HL-60 (cell line): ENCODE results near the gene HS3ST5.

Experiments used
- DNase-seq, 2 experiments: peaks; one replicate each; pipeline ENCODE4 v3.0.0-alpha.2; 2010 to 2020; ENCODE audit warnings: low read depth in 1 of 2, low spot score in 1 of 2
- H3K27ac ChIP-seq: fragments of 250-450 bp; sonication (Bioruptor Pico); replicated peaks from 2 replicates; pipeline ENCODE4 v1.5.1; 2020; ENCODE audit warnings: mild to moderate bottlenecking, moderate library complexity
- H3K27me3 ChIP-seq: fragments of 250-450 bp; sonication (Bioruptor Pico); 2 replicates; pipeline ENCODE4 v1.5.1; 2021; ENCODE audit warnings: mild to moderate bottlenecking, moderate library complexity; ENCODE audit not compliant: insufficient read depth, poor library complexity, severe bottlenecking
- H3K4me3 ChIP-seq: replicated peaks from 2 replicates; pipeline ENCODE4 v1.5.1; 2011; ENCODE audit warnings: mild to moderate bottlenecking, control low read depth, low read length; ENCODE audit not compliant: insufficient read depth
- GABPA ChIP-seq: IDR thresholded peaks from 2 replicates; pipeline ENCODE4 v1.6.1; 2012; ENCODE audit warnings: low read depth
- POLR2AphosphoS5 ChIP-seq: IDR thresholded peaks from 2 replicates; pipeline ENCODE4 v1.6.1; 2012; ENCODE audit warnings: low read depth
- SPI1 ChIP-seq: IDR thresholded peaks from 2 replicates; pipeline ENCODE4 v1.6.1; 2012; ENCODE audit warnings: low read depth, mild to moderate bottlenecking, borderline replicate concordance
- TF ChIP-seq, protein P1 (sequence below): IDR thresholded peaks from one replicate; pipeline ENCODE4 v1.5.1; 2011; ENCODE audit warnings: low read length, control low read depth, inconsistent platforms; ENCODE audit not compliant: insufficient read depth
- TF ChIP-seq, protein P2 (sequence below): IDR thresholded peaks from 2 replicates; pipeline ENCODE4 v1.6.1; 2012; ENCODE audit warnings: low read depth; ENCODE audit not compliant: insufficient replicate concordance

HS3ST5 gene

DNA sequence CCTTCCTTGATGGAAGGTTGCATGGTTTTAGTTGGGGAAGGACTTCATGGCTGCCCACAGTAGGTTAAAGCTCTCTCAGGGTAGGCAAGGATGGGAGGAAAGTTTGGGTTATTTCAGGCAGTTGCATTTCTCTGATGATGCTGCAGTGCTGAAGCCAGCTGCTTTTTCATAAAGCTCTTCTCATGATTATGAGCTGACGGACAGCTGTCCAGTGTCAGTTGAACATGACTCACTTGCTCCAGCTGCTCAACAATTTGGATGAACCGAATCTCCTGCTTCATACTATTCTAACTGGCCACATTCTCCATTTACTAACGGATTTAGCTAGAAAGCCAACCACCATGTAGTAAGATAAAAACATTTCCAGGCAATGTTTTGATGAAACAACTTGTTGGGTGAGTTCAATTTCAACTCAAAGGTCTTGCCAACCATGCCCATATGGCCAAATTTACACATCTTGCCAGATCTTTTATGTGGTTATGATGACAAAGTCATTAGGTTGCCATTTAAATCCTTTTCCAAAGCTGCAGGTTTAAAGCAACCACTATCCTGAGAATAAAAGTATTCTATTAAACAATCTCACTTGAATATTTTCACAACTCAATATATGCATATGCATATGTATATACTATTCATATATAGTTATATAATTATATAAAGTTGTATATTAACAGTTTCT lies 125.9 kb downstream of the HS3ST5 start:
- DNase-seq, result no peak
- Histone ChIP-seq H3K4me3 (no peak overlapping the region), H3K27me3 (peaks cover 2% of the 10 kb centered on the region), H3K27ac (no peak overlapping the region)
- TF ChIP-seq POLR2AphosphoS5 (no peak), GABPA (no peak), SPI1 (no peak)
- TF ChIP-seq, protein P1, sequence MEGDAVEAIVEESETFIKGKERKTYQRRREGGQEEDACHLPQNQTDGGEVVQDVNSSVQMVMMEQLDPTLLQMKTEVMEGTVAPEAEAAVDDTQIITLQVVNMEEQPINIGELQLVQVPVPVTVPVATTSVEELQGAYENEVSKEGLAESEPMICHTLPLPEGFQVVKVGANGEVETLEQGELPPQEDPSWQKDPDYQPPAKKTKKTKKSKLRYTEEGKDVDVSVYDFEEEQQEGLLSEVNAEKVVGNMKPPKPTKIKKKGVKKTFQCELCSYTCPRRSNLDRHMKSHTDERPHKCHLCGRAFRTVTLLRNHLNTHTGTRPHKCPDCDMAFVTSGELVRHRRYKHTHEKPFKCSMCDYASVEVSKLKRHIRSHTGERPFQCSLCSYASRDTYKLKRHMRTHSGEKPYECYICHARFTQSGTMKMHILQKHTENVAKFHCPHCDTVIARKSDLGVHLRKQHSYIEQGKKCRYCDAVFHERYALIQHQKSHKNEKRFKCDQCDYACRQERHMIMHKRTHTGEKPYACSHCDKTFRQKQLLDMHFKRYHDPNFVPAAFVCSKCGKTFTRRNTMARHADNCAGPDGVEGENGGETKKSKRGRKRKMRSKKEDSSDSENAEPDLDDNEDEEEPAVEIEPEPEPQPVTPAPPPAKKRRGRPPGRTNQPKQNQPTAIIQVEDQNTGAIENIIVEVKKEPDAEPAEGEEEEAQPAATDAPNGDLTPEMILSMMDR, result no peak
- TF ChIP-seq, protein P2, sequence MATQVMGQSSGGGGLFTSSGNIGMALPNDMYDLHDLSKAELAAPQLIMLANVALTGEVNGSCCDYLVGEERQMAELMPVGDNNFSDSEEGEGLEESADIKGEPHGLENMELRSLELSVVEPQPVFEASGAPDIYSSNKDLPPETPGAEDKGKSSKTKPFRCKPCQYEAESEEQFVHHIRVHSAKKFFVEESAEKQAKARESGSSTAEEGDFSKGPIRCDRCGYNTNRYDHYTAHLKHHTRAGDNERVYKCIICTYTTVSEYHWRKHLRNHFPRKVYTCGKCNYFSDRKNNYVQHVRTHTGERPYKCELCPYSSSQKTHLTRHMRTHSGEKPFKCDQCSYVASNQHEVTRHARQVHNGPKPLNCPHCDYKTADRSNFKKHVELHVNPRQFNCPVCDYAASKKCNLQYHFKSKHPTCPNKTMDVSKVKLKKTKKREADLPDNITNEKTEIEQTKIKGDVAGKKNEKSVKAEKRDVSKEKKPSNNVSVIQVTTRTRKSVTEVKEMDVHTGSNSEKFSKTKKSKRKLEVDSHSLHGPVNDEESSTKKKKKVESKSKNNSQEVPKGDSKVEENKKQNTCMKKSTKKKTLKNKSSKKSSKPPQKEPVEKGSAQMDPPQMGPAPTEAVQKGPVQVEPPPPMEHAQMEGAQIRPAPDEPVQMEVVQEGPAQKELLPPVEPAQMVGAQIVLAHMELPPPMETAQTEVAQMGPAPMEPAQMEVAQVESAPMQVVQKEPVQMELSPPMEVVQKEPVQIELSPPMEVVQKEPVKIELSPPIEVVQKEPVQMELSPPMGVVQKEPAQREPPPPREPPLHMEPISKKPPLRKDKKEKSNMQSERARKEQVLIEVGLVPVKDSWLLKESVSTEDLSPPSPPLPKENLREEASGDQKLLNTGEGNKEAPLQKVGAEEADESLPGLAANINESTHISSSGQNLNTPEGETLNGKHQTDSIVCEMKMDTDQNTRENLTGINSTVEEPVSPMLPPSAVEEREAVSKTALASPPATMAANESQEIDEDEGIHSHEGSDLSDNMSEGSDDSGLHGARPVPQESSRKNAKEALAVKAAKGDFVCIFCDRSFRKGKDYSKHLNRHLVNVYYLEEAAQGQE, result no peak

DNA sequence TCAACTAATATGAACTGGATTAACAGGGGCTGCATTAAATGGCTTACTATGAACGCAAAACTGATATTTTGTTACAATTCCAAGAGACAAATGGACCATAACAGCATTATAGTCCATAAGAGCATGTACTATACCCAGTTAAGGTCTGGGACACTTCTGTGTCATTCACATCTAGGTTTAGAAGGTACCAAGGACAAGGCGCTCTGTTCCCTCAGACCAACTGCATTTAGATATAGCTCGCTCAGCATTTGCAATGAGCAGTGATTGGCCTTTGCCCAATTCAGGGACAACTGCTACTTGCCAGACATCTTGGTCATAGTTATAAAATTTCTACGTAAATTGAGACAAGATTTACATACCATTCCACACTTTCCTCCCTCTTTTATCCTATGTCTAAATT lies 132.4 kb downstream of the HS3ST5 start:
- DNase-seq, result no peak

DNA sequence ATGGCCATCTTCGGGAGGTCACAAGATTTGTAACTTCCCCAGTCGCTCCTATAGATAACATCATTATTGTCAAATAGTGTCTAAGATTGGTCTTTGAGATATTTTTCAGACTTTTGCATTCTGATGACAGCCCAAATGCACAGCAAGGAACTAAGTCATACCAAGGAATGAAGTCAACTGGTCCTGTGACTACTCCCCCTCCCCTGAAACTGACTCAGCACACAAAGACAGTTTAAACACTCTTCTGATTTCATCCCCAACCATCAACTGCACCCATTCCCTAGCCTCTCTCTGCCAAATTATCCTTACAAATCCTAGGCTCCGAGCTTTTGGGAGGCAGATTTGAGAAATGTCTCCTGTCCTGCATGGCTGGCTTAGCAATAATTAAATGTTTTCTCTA lies 139.4 kb downstream of the HS3ST5 start:
- Histone ChIP-seq H3K27me3 (no peaks in the 10 kb centered on the region), H3K4me3 (no peak overlapping the region), H3K27ac (no peak overlapping the region)
- TF ChIP-seq, protein P1, result no peak
- TF ChIP-seq, protein P2, result no peak
- no peak for TF ChIP-seq POLR2AphosphoS5
- no peak for TF ChIP-seq SPI1
- TF ChIP-seq GABPA, result no peak
- no peak for DNase-seq

More for the DNA sequence above, 132.4 kb downstream of the HS3ST5 start:
- Histone ChIP-seq H3K27me3 (no peaks in the 10 kb centered on the region), H3K4me3 (no peak overlapping the region), H3K27ac (no peak overlapping the region)
- TF ChIP-seq POLR2AphosphoS5 (no peak), SPI1 (no peak), GABPA (no peak)
- TF ChIP-seq, protein P1, result no peak
- TF ChIP-seq, protein P2, result no peak
